T follicular helper cell (primary cell): ENCODE measurements around the gene ZSWIM6.

ENCODE experiments used
- DNase-seq: peaks from one replicate; pipeline ENCODE4 v3.0.0-alpha.2; 2020; ENCODE audit warnings: low read depth

Gene ZSWIM6

DNA sequence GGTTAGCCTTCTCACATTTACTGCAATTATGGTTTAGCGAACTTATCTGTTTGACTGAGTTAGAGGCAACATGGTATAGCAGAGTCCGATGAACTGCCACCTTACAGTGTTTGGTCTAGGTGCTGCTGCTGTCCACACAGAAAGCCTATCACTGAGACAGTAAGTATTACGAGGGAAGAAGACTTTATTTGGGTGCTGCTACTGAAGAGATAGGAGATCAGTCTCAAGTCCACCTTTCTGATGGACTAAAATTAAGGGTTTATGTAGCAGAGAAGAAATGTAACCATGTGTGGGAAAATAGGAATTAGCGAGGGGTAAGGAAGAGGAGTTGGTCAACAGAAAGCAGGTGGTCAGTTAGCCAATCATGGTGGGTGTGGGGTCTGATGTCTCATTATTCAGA, 109.7 kb downstream of the ZSWIM6 start:
- DNase-seq = no peak

GRCh38 chr5:61447780-61448495, 115.9 kb downstream of the ZSWIM6 start:
- DNase-seq = no peak

- no peak for DNase-seq
These were observed 117.9 kb downstream of the ZSWIM6 start for GRCh38 chr5:61449804-61450492.

GRCh38 chr5:61450493-61451279, 118.6 kb downstream of the ZSWIM6 start:
- DNase-seq = no peak

DNA sequence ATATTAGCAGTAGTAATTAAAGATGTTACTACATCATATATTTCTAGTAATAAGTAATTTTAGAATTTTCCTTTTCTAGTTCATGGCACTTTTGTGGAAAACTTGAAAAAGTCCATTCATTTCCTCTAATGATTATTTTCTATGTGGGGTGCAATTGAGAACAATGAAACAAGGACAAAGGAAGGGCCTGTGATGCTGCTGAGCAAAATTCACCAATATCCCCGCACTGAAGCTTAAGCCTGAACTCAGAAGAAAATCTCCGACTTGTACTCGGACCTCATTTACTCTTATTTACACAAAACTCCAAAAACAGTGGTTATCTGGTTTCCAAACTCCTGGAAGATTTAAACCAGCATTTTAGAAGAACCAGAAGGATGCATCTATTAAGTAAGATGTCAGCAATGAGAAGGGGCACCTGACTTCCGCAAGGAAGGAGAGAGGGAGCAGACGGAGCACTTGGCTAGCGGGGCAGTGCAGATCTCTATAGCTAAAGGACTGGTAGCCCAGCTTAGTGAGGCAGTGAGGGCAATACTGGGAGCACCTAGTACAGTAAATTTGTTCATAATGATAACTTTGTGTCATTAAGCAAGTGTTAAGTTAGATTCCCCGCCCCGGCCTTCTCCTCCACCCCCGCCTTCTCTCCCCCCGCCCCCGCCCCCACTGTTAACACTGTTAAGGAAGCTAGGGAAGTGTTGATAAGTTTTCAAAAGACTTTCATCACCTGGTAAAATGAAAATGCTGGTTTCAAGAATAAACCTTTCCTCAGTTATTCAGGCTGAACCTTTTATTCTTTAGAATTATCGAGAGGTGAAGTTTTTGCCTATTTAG, 123.3 kb downstream of the ZSWIM6 start:
- DNase-seq = no peak

- DNase-seq = no peak
These were observed 128.4 kb downstream of the ZSWIM6 start for GRCh38 chr5:61460471-61460870.

DNA sequence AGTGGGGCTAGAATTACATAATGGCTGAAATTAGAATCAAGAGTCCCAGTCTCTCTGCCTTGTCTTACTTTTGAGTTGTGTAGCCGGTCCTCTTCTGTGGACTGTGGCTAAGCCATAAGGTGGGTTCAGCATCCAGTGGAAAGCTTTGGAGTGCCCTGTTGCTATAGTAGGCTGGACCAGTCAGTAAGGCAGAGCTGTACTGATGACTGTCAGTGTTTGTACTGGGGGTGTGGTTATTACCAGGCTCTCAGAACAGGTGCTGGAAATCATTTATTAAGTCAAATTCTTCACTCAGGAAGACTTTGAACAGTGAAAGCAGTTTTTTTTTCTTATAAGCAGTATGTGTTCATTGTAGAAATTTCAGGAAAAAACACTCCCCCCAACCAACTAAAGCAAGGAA, 129.4 kb downstream of the ZSWIM6 start:
- DNase-seq = no peak

- no peak for DNase-seq
These were observed 129.9 kb downstream of the ZSWIM6 start for GRCh38 chr5:61461926-61462325.

DNA sequence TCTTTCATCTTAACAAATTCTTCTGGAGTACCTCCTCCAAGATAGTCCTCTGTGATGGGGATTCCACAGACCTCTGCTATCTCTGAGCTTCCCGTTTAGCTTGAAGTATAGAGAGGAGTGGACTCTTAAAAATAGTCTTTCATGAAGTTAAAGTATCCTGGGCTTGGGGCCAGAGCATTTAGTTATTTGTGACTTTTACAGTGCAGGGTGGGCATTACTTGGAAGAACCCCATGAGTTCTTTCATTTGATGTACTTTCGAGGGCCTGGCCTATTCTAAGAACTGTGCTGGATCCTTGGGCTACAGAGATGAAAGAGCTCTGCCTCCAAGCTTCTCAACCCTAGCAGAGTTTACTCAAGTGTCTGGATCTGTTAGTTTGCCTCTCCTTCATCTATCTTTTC, 131.5 kb downstream of the ZSWIM6 start:
- no peak for DNase-seq

DNA sequence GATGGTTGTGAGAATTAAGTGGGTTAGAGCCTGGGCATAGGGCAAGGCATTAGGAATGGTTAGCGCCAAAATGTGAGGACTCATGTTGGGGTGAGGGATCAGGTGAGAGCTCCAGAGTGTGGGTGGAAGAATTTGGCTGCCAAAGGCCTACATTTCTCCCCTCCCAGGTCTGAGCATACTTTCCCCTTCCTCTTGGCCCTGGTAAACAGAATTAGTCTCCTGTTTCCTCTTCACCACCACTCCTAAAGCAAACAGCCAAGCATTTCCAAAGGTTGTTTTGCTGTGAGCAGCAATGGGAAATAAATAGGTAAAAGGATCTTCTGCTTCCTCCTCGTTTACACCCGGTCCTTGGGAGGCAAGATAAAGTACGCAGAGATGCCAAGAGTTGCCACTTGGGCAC, 132.5 kb downstream of the ZSWIM6 start:
- DNase-seq = no peak

DNA sequence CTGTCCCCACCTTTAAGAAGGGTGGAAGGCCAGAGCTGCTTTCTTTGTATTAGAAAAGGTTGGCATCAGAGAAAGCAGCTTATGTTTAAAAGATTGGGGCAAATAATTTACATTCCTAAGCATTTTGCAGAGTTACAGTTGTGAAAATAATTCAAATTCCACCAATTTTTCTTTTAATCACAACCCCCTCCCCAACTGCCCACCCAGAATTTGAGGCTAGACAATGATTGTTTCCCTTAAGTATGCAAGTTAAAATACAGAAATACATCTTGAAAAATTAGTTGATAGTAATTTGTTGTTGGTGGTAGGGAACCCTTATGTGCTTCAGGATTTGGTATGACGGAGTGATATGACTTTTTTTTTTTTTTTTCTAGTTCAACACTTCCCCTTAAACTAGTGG, 133.0 kb downstream of the ZSWIM6 start:
- DNase-seq = no peak

- DNase-seq = no peak
These were observed 133.4 kb downstream of the ZSWIM6 start for GRCh38 chr5:61465496-61465895.

DNA sequence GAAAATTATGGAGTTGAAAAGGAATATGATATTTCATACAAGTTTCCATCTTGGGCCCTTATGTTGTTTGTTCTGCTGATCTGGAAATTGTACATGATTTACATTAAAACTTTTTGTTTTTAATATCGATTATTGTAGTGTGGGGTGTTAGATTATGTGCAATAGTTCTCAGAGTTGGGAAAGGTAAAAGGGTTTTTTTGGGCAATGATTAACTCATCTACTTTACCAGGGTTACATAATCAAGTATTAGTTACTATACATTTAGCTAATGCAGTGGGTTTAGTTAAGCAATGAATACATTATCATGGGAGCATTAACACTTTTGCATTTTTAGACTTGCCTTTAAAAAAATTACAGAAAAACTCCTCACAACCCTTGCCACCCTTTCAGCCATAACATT, 134.0 kb downstream of the ZSWIM6 start:
- no peak for DNase-seq

DNA sequence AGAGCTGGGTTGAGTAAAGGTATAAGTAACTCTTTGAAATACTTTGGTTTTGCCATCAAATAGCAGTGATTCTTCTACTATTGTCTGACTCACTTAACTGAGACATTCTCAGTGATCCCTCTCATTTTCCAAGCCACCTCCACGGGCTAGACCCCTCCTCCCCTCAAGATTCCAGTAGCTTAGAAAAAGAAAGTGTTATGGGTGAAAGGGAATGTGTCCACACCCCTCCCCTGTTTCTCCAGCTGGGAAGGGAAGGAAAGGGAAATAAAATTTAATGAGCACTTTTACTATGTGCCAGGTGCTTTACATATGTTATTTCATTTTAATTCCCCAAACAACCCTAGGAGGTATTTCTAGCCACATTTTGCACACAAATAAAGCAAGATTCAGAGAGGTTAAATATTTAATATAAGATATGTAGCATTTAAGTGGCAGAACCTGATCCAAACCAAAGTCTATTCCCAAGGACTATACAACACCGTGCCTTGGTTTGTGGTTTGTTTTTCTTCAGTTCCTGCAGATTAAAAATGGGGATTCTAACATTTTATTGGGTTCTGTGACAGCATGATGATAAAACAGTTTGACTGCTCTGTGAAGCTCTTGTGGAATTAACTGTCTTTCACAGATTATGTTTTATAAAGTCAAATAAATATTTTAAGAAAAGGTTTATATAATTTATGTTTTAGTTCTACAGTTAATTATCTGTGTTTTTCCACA, 135.9 kb downstream of the ZSWIM6 start:
- DNase-seq = no peak

DNA sequence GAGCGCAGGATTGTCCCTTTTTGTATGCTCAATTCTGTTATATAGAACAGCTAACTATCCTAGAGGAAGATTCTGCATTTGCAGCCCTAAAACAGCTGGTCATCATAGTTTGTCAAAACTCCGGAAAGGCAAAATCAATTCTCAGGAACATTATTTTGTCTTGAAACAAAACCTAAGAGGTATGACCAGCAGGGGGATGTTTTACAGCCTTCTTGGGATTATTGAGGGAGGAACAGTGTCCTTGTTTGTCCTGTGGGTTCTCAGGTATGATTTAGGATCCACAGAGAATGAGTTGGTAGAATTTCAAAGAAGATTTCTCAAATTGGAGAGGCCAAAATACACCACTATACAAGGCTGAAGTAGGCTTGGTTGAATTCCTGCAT, 136.4 kb downstream of the ZSWIM6 start:
- DNase-seq = no peak

DNA sequence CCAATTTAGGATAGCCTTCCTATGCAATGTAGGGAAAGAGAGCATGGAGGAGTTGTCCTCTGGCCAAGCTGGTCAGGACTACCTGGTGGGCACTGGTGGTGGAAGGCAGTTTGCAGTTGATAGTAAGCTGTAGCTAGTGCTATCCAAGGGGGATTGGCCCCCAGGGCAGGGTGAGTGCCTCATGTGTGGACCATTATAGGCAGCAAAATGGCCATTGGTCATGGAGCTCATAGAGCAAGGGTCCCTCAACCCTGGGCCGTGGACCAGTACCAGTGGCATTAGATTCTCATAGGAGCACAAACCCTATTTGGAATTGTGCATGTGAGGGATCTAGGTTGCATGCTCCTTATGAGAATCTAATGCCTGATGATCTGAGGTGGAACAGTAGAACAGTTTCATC, 139.3 kb downstream of the ZSWIM6 start:
- DNase-seq = no peak

DNA sequence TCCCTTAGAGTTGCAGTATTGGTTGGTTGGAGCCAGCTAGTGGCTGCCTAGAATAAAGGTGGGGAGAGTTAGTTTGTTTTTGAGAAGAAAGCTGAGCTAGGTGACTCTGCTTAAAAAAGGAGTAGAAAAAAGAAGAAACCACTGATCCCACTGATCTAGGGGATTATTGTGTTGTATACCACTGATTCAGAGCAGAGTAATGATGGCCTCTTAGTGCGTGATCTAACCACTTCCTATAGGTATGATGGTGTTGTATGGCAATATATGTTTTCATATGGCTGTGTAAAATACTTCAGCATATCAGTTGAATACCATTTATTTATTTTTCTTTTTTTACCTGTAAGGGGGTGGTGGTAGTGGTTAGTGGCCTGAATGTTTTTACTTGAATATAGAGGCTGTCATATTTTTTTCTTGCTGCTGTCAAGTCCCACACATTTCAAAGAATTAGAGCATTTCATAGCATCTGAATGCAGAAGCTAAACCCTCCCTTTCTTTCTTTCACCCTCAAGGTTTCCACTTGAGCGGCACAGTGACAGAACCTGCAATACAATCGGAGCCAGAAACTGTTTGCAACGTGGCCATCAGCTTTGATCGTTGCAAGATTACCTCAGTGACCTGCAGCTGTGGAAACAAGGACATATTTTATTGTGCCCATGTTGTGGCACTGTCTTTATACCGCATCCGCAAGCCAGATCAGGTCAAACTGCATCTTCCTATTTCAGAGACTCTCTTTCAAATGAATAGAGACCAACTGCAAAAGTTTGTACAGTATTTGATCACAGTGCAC, 140.3 kb downstream of the ZSWIM6 start:
- no peak for DNase-seq

GRCh38 chr5:61474746-61475145, 142.7 kb downstream of the ZSWIM6 start:
- no peak for DNase-seq

DNA sequence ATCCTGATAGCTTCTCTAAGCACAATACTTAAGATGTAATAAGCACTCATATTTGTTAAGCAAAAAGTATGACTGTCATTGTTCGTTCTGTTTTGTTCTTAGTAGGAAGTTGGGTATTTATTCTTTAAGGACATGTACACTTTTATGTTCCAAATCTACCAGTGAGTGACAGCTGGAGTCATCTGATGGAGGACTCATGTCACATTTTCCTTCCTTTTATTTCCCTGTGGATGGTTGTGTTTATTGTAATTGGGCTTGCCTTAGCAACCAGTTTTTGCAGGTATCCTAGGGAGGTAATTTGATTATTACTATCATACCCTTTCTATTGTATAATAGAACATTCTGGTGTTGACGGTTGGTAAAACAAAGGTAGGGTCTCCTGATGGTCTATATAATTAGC, 145.7 kb downstream of the ZSWIM6 start:
- no peak for DNase-seq

- DNase-seq = no peak
These were observed 148.0 kb downstream of the ZSWIM6 start for GRCh38 chr5:61479850-61480614.
